Mucosa of descending colon (tissue), 3 donors: Measurements from ENCODE around the gene JAG2. TPM values are rescaled to one million over a fixed set of nuclear protein-coding genes. Genes with fewer than 3 reads are reported as not detected.

Experiments used
- ATAC-seq: fragments of 200-7000 bp; cut with Tn5 transposase; one replicate; pipeline ENCODE4 v1.9.1; 2020; ENCODE audit warnings: mild to moderate bottlenecking, moderate library complexity
- DNase-seq, 3 donors: peaks; one replicate each; pipeline ENCODE4 v3.0.0-alpha.2; 2020
- H3K36me3 ChIP-seq: fragments of 200-600 bp; one replicate; pipeline ENCODE4 v1.8.0; 2021; ENCODE audit warnings: low read depth, mild to moderate bottlenecking
- H3K4me1 ChIP-seq: fragments of 200-600 bp; one replicate; pipeline ENCODE4 v1.8.0; 2021; ENCODE audit warnings: low read depth, mild to moderate bottlenecking
- H3K4me3 ChIP-seq: fragments of 200-600 bp; one replicate; pipeline ENCODE4 v1.8.0; 2021; ENCODE audit warnings: mild to moderate bottlenecking
- H3K9me3 ChIP-seq: fragments of 200-600 bp; one replicate; pipeline ENCODE4 v1.8.0; 2021; ENCODE audit warnings: mild to moderate bottlenecking
- CTCF ChIP-seq: fragments of 200-600 bp; IDR thresholded peaks from one replicate; pipeline ENCODE4 v1.8.0; 2022; ENCODE audit warnings: antibody characterized with exemption, mild to moderate bottlenecking
- intact Hi-C, 2 donors: fragments of 100-400 bp; cut with DNase I in 1 of 2; cut with micrococcal nuclease in 1 of 2; formaldehyde crosslinking; loops; one replicate each; pipeline versions ENCODE4 v1.11.0 to v1.11.1; 2022; cut with DNase I, micrococcal nuclease
- total RNA-seq, 3 donors: library from RNA; stranded (reverse); fragmentation: NEBNext Ultra II Directional in 2 of 3; extraction: Animal tissue kit (Norgen Biotek cat#: 25700) in 2 of 3; gene quantifications; one replicate each; pipeline versions ENCODE4 v1.2.1 to v1.2.4, GENCODE V29; 2021 to 2023
- donor health status: DM: no; HTN: no; CAD: no; lungs with moderate emphysema.
- donor health status: DM: no; HTN: no; CAD: no.
- donor health status: DM: no; HTN: yes; CAD: no.

JAG2 gene
- total RNA-seq, 3 donors from 2014 or later, result 5.6 to 8.2 (median 5.7) TPM

GRCh38 chr14:105206873-105207272, 38.3 kb upstream of the JAG2 start:
- TF ChIP-seq CTCF, result no peak
- H3K4me1 ChIP-seq, result peaks cover 18% of the 10 kb centered on the region
- no peaks in the 10 kb centered on the region for H3K36me3 ChIP-seq
- H3K4me3 ChIP-seq, result no peak overlapping the region
- no peak for ATAC-seq
- H3K9me3 ChIP-seq, result no peaks in the 10 kb centered on the region
- intact Hi-C loops, result no loop called here
- no peak for DNase-seq

- intact Hi-C loops, result no loop called here
- Histone ChIP-seq H3K36me3 (no peaks in the 10 kb centered on the region), H3K9me3 (no peaks in the 10 kb centered on the region), H3K4me1 (peaks cover 18% of the 10 kb centered on the region), H3K4me3 (no peak overlapping the region)
- DNase-seq (no peak), ATAC-seq (peak; percentile 2)
- TF ChIP-seq CTCF, result no peak
These were observed 37.2 kb upstream of the JAG2 start for GRCh38 chr14:105205673-105206208.

GRCh38 chr14:105204931-105205672, 36.5 kb upstream of the JAG2 start:
- DNase-seq (no peak), ATAC-seq (no peak)
- no peaks in the 10 kb centered on the region for H3K36me3 ChIP-seq
- H3K4me3 ChIP-seq, result no peak overlapping the region
- H3K4me1 ChIP-seq, result peaks cover 18% of the 10 kb centered on the region
- H3K9me3 ChIP-seq, result no peaks in the 10 kb centered on the region
- no peak for TF ChIP-seq CTCF
- intact Hi-C loops, result loop anchor here (5.0 kb wide), 2 partner anchors 77 to 147 kb away; no protein-coding TSS in a partner anchor

- ATAC-seq, result peak; percentile 68
- peak in 2 of 3 donors; percentile 63 to 65 for DNase-seq
- Histone ChIP-seq H3K4me1 (peaks cover 18% of the 10 kb centered on the region), H3K4me3 (no peak overlapping the region), H3K9me3 (no peaks in the 10 kb centered on the region), H3K36me3 (no peaks in the 10 kb centered on the region)
- TF ChIP-seq CTCF, result no peak
- intact Hi-C loops, result loop anchor here (5.0 kb wide), 2 partner anchors 78 to 148 kb away; no protein-coding TSS in a partner anchor
These were observed 35.8 kb upstream of the JAG2 start for GRCh38 chr14:105204206-105204930.

GRCh38 chr14:105203701-105204100, 35.1 kb upstream of the JAG2 start:
- no peak for ATAC-seq

More at GRCh38 chr14:105203701-105204100, 35.1 kb upstream of the JAG2 start:
- Histone ChIP-seq H3K4me3 (no peak overlapping the region), H3K9me3 (no peaks in the 10 kb centered on the region), H3K4me1 (peaks cover 18% of the 10 kb centered on the region), H3K36me3 (no peaks in the 10 kb centered on the region)
- intact Hi-C loops, result loop anchor here (5.0 kb wide), 2 partner anchors 79 to 149 kb away; no protein-coding TSS in a partner anchor
- TF ChIP-seq CTCF, result no peak
- DNase-seq, result peak in 1 of 3 donors; percentile 23
